Measurements from ENCODE around the gene RFK.

- TF ChIP-seq CTCF (IDR thresholded peaks at IDR 0.05) (no peak), POLR2A (IDR thresholded peaks at IDR 0.05) (no peak)
Observed at GRCh38 chr9:76371901-76372300, 22.3 kb downstream of the RFK start.
